GM21576 (cell line): ENCODE measurements around the gene DCAF8L1.
"Not testable (repeated sequence)": the region's sequence is repeated elsewhere in the genome, so short reads cannot be mapped to it uniquely, and the experiment has no call there.

Experiments used
- ATAC-seq: cut with Tn5 transposase; IDR thresholded peaks from one replicate; pipeline ENCODE4 v1.9.1; 2021; ENCODE audit warnings: mild to moderate bottlenecking, moderate library complexity; ENCODE audit not compliant: unreplicated experiment

DCAF8L1 gene

DNA sequence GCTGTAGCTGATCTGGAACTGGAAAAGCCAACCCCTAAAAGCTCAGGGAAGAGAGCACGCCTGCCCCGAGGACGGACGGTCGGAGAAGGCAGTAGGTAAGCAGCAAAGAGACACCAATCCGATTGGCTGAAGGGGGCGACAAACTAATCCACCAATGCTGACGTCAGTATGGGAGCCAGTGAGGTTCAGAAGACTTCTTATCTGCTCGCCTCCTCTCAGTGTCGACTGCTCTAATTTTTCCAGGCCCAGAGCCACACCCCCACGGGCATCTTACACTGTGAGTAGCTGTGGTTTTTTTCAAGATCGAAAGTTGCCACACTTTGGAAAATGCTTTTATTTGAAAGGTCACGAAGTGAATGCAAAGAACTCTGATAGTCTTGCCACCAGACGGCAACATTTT lies at the start of gene DCAF8L1:
TSS of gene DCAF8L1 (minus strand) at position 101 of the 400 bp plus-strand sequence. CDS start 115 bp downstream, outside the sequence.
- no peak for ATAC-seq

DNA sequence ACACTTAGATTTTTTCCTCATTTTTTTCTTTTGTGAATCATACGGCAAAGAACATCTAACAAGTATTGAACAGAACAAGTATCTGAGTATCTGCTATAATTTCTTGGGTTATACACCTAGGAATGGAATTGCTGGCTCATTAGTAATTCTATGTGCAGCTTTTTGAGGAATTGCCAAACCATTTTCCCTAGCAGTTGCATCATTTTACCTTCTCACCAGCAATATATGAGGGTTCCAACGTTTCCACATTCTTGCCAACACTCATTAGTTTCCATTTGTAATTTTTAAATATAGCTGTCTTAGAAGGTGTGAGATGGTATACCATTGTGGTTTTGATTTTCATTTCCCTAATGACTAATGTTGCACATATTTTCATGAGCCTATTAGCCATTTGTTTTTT lies 41.1 kb upstream of the DCAF8L1 start:
- no peak for ATAC-seq

DNA sequence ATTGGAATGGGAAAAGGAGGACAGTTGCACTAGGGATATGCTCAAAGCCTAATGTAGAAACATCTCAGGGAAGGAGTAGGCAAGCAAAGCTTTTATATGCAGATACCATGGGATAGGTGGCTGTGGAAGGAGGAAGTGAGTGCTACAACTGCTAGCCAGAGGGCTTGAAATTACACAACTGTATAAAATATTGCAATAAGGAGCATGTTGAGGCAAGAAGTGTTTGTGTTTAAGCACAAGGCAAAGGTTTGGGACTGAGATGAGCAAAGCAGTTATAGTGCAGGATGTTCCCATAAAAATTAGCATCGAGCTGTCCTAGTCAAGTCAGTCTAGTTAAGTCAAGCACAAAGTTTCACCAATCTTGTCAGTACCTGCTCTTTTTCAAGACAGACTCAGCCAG lies 35.6 kb upstream of the DCAF8L1 start:
- no peak for ATAC-seq

DNA sequence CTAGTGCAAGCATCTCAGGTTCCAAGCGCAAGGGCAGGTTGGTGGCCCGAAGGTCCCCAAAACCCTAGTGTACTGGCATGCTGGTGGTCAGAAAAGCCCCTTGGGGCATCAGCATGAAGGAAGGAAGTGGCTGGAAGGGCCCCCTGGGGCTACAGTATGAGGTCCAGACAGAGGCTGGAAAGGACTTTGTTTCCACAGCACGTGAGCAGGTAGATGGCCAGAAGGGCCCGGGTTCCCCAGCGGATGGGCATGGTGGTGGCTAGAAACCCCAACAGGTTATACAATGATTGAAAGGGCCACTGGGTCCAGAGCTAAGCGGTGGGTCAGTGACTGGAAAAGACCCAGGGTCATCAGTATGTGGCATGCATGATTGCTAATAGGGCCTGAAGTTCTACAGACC lies 34.7 kb upstream of the DCAF8L1 start:
- no peak for ATAC-seq

DNA sequence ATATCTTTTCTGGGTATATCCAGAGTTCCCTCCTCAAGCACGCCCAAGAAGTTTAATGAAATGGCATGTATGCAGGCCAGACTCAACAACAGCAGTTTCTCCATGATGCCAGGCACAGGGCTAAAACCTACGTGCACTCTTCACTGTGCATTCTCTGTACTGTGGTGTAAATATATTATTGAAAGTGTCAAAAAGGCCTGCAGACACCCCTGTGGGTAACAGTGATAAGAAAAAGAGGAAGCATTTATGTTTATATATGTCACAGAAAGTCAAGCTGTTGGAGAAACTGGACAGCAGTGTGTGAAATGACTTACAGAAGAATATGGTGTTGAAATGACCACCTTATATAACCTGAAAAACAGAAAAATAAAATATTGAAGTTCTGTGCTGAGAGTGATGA lies 29.6 kb upstream of the DCAF8L1 start:
- no peak for ATAC-seq

DNA sequence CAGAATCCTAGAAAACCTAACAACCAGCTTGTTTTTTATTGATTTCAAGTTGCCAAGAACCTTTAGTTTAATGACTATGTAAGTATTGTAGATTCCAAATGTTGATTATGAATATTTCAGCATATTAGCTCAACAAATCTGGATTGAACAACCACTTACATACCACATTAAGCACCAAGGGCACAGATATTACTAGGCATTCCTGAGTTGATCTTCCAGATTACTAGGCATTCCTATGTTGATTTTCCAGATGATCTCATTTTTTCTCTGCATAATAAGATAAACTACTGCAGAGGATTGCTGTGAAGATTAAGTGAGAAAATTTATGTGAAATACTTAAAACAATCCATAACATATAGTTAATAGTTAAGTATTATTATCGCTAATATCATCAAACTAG lies 17.4 kb upstream of the DCAF8L1 start:
- no peak for ATAC-seq

DNA sequence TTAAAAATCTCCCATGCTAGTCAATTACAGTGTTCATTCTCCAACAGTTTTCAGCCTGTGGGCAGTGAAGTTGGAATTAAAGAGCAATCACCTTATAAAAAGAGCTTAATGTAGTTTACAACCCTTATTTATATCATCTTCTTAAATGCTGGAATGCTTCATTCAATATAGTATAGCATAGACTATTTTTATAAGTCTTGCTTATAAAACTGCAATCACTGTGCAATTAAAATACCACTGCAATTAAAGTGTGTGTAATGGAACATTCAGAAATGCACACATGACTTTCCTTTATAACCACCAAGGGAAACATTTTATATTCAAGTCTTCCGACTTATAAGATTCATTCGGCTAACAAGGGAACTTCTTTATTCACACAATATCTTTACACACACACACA lies 16.4 kb upstream of the DCAF8L1 start:
- no peak for ATAC-seq

DNA sequence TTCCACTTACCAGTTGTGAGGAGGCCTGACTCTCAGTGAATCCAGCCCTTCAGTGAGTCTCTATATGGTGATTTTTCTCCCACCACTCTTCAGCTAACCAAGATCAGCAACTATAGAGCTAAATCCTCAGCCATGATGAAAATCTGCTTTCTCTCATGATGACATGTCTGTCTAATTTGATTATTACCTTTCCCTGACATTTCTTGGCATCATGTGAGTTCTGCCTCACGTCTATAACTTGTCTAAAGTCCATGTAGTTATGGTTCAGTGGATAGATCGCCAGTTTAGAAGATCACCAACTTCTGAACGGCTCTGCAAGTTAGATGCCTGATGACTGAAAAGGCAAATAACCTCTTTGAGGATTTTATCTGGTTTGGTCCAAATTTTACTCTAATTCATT lies 14.9 kb upstream of the DCAF8L1 start:
- ATAC-seq = no peak

DNA sequence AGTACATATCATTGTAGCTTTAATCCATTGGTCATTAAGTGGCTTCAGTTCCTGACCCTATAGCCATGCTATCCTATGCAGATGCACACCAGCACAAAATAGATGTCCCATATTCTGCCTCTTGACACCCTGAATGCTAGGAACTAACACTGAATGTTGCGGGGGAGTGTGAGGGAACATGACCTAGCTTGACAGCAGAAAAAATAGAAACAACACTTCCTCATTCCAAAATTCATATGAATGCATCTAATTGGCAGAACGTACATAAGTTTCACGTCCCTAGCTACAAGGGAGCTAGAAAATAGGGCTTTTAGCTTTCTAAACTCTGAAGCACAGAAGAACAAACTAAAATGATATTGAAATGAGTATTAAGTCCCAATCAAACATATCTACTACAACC lies 14.4 kb upstream of the DCAF8L1 start:
- no peak for ATAC-seq

DNA sequence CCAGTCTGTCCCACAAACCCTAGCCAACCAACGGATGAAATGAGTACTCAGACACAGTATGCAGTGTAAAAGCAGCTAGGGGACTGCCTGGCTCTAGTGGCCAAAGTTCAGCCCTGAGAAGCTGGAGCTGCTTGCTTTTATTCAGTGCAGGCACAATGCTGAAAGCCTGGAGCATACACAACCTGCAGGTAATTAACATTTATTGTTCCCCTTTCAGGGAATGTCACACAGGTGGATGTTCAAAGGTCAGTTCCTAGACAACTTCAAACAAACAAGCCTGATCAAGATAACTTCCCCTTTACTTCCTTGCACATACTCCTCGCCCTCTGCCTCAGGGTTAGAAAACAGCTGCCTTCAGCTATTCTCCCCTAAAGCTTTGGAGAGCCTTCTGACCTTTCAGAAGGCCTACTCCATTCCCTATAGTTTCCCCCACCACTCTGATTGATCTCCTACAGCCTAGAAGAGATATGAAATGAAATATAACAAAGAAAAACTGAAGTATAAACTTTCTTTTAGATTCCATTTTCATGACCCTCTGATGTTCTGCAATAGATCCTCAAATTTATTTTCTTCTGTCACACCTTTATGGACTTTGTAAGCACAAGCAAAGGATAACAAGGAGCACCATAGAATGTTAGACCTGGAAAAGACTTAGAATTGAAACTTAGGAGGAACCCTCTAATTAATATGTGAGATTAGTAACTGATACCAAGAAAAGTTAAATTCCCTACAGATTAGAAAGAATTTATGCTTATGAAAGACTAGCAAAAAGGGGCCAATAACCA lies 6.8 kb upstream of the DCAF8L1 start:
- no peak for ATAC-seq

DNA sequence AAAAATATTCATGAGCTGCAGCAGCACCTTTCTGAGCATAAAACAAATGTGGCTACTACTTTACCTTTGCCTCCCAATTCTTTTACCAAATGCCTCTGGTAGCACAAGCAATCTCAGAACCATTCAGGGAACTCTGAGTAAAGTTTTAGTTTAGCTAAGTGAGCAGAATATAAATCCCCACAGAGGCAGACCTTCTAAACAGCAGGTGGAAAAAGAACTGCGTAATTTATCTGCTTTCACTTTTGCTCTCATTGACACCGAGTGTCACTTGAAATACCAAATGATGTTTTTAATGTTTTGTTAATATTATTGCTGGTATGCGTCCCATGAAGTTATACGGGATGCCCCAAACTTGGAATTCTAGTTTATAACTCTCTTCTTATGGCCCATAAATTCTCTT lies 4.3 kb downstream of the DCAF8L1 start:
- ATAC-seq = not testable (repeated sequence)

DNA sequence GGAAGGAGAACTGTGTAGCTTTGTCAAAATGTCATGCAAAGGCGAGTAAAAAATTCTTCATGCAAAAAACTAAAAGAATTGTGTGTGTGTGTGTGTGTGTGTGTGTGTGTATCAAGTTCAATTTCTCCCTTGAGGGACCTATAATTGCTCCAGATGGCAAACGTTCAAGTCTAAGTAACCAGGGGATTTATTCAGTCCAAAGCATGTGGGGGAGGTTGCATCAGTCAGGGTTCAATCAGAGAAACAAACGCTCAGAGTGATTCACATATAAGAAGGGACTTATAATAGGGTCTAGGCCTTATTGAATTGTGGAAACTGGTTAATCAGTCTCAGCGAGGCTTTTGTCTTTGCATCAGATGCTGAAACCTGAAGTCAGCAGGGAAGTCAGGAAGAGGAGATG lies 5.0 kb downstream of the DCAF8L1 start:
- no peak for ATAC-seq

DNA sequence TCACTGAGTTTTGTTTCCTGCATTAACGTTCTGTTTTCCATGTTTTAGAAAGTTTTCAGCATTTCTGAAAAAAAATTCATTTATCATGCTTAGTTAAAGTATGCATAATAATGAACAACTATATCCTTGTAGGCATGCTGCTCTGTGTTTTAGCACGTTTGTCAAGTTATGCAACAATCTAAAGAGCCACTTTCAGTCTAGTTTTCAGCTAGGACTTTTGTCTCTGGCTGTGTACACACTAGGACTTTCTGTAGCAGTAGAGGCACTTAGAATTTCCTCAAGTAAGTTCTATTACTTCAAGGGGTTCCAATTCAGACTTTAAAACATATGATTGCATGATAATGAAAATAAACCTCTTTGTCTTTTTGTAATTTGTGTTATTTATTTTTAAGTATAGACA lies 12.4 kb downstream of the DCAF8L1 start:
- no peak for ATAC-seq

DNA sequence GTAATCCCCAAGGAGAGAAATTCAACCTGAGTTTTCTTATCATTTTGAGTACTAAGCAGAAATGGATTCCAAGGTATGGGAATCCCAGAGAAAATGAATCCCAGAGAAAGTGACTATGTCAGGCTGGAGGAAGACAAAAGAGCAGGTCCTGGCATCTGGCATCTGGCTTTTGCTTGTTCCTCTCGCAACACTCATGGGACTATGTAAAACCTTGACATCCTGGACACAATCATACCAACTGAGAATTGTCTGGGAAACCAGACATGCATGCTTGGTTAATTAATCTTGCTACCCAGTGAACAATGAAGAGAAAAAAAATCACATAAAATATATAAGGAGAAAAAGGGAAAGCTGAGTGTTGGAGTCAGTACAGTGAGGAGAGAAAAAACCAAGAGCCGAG lies 12.9 kb downstream of the DCAF8L1 start:
- ATAC-seq = no peak

DNA sequence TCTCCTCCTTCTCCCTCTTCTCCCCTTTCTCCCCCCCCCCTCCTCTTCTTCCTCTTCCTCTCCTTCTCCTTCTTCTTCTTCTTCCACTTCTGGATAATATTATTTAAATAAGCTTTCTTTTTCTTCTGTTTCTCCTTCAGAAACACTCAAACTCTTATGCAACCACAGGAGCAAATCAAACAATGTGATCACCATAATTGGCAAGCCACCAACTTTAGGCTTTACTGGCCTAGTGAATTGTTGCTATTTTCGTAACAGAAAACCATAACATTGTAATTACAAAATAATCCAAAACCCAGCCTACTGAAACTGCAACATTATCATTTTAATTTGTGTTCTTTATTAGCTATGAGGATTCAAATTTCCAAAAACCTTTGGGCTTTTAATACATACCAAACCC lies 14.3 kb downstream of the DCAF8L1 start:
- no peak for ATAC-seq

DNA sequence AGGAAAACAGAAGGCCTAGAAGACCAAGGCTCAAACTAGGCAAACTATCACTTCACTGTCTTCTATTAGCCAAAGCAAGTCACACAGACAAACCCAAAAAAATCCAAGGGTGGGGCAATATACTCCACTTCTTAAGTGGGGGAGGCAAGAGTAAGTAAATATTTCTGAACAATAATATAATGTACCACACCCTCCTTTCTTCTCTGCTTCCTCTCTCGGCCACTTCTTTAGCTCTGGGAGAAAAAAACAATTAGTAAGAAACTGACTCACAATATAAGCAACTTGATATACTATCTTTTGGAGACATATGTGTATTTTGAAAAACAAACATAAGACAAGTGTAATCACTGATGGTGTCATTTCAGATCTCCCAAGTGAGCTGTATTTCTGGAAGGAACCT lies 14.8 kb downstream of the DCAF8L1 start:
- ATAC-seq = no peak

DNA sequence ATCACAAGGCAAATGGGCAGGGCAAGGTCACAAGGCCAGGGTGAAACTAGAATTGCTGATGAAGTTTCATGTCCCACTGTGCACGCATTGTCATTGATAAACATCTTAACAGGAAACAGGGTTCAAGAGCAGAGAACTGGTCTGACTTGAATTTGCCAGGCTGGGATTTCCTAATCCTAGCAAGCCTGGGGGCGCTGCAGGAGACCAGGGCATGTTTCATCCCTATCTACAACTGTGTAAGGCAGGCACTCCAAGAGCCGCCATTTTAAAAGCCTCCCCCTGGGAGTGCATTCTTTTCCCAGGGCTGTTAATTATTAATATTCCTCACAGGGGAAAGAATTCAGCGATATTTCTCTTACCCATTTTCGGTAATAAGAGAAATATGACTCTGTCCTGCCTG lies 15.9 kb downstream of the DCAF8L1 start:
- ATAC-seq = not testable (repeated sequence)

DNA sequence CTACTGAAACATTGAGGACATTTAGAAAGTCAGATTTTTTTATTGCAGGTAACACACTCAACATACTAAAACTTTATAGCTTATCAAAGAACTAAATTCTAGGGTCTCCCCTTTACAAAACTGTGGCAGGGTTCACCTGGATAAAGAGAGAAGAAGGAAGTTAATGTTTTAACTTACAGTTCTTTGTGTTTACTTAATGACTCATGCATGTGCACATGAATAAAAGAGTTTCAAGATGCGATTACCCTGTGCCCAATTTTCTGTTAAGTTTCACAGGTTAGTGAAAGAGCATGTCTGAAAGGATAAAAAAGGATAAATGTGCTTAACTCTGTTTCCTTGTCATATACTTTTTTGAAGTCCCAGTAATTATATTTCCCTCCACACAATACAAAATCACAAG lies 16.8 kb downstream of the DCAF8L1 start:
- ATAC-seq = no peak

DNA sequence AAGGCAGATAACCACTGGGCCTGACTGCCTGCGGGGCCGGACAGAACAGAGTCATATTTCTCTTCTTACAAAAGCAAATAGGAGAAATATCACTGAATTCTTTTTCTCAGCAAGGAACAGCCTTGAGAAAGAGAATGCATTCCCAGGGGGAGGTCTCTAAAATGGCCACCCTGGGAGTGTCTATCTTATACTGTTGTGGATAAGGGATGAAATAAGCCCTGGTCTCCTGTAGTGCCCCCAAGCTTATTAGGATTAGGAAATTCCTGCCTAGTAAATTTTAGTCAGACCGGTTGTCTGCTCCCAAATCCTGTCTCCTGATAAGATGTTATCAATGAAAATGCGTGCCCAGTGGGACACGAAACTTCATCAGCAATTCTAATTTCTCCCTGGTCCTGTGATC lies 20.8 kb downstream of the DCAF8L1 start:
- not testable (repeated sequence) for ATAC-seq

DNA sequence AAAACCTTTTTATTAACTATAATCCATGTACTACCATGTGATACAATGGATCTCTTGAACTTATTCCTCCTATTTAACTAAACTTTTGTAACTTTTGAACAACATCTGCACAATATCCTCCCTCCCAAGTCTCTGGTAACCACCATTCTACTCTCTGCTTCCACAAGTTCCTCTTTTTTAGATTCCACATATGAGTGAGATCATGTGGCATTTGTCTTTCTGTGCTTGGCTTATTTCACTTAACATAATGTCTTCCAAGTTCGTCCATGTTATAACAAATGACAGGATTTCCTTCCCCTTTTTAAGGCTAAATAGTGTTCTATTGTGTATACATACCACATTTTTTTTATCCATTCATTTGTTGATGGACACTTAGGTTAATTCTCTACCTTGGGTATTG lies 28.1 kb downstream of the DCAF8L1 start:
- no peak for ATAC-seq

DNA sequence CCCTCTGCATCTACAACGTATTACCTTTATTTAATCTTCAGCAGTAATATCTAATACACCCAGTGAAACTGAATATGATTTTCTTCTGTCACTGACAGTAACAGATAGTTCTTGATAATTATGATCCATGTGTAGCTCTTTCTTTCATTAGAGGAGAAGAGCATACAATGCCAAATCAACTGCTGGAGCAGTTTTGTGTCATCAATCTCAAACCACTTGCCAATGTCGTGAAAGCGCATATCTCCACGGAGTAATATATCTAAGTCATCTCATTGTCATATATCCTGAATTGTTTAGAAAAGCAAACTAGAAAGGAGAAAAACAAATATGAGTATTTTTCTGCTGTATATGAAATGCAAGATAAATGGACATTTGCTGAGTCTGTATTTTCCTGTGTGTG lies 47.9 kb downstream of the DCAF8L1 start:
- no peak for ATAC-seq
